Karpas-422 (cell line): ENCODE measurements around the gene GDNF. TPM values are rescaled to one million over a fixed set of nuclear protein-coding genes. Genes with fewer than 3 reads are reported as not detected.

Experiments
- DNase-seq: peaks from one replicate; pipeline ENCODE4 v3.0.0-alpha.2; 2015
- H2AFZ ChIP-seq: fragments of 200-600 bp; sonication (generic); 2 replicates; pipeline ENCODE4 v1.6.1; 2014; ENCODE audit warnings: antibody characterized with exemption, low read length, mixed read lengths
- H3K27ac ChIP-seq: fragments of 200-600 bp; sonication (generic); 2 replicates; pipeline ENCODE4 v1.5.1; 2014; ENCODE audit warnings: mild to moderate bottlenecking, low read length, moderate library complexity
- H3K27me3 ChIP-seq: fragments of 200-600 bp; sonication (generic); 2 replicates; pipeline ENCODE4 v1.6.1; 2014; ENCODE audit warnings: low read length, mixed read lengths
- H3K36me3 ChIP-seq: fragments of 200-600 bp; sonication (generic); 2 replicates; pipeline ENCODE4 v1.6.1; 2014; ENCODE audit warnings: low read length, mixed read lengths; ENCODE audit not compliant: insufficient read depth
- H3K4me1 ChIP-seq: fragments of 200-600 bp; sonication (generic); 2 replicates; pipeline ENCODE4 v1.6.1; 2014; ENCODE audit warnings: mild to moderate bottlenecking, low read length, mixed read lengths
- H3K4me2 ChIP-seq: fragments of 200-600 bp; sonication (generic); 2 replicates; pipeline ENCODE4 v1.6.1; 2014; ENCODE audit warnings: low read length, low read depth, mild to moderate bottlenecking; ENCODE audit not compliant: poor library complexity, severe bottlenecking
- H3K4me3 ChIP-seq: fragments of 200-600 bp; sonication (generic); 2 replicates; pipeline ENCODE4 v1.5.1; 2014; ENCODE audit warnings: mild to moderate bottlenecking, antibody characterized with exemption, low read length, mixed read lengths
- H3K79me2 ChIP-seq: fragments of 200-600 bp; sonication (generic); 2 replicates; pipeline ENCODE4 v1.6.1; 2014; ENCODE audit warnings: mild to moderate bottlenecking, low read length, mixed read lengths
- H3K9ac ChIP-seq: fragments of 200-600 bp; sonication (generic); 2 replicates; pipeline ENCODE4 v1.6.0; 2014; ENCODE audit warnings: low read length
- H3K9me2 ChIP-seq: fragments of 200-600 bp; sonication (generic), shearing (Covaris generic); replicated peaks from 2 replicates; pipeline ENCODE4 v1.6.0; 2014; ENCODE audit warnings: mild to moderate bottlenecking, low read length, moderate library complexity; ENCODE audit not compliant: insufficient read depth
- H3K9me3 ChIP-seq: fragments of 300-700, 200-600 bp; sonication (generic); 2 replicates; pipeline ENCODE4 v1.6.1; 2014; ENCODE audit warnings: low read length, mixed read lengths
- H4K20me1 ChIP-seq: fragments of 200-600 bp; sonication (generic); 2 replicates; pipeline ENCODE4 v1.6.1; 2014; ENCODE audit warnings: mild to moderate bottlenecking, antibody characterized with exemption, low read length, low read depth; ENCODE audit not compliant: insufficient read depth
- total RNA-seq: library from RNA; depleted of rRNA; stranded (reverse); fragments of >200 nt; shearing (Covaris generic); gene quantifications from 2 replicates; pipeline ENCODE4 v1.2.3, GENCODE V29; 2014; ENCODE audit warnings: low replicate concordance

Gene GDNF
- total RNA-seq, 1 experiment from 2014 or later: not detected

DNA sequence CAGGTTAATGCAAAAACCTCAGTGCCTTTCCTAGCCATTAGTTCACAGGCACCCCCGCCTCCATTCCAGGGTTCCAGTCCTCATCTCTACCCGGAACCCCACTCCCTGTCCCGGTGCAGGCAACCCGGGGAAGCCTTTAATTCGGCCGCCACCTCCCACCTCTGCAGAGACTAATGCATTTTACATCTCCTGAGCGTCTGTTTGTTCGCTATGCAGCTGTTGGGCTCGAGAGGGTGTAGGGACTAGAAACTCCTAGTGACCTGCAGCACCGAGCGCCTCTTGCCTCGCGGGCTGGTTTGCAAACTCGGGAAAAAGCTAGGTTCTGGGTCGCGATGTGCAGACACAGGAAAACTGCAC, 3.6 kb downstream of the GDNF start:
- Histone ChIP-seq H3K27me3 (no peaks in the 10 kb centered on the region), H2AFZ (no peak overlapping the region), H3K79me2 (no peaks in the 10 kb centered on the region), H3K27ac (no peak overlapping the region), H3K4me2 (no peak overlapping the region), H3K9me2 (no peaks in the 10 kb centered on the region), H3K9ac (no peak overlapping the region), H3K4me3 (no peak overlapping the region), H3K9me3 (no peaks in the 10 kb centered on the region), H4K20me1 (no peaks in the 10 kb centered on the region), H3K4me1 (peaks cover 4% of the 10 kb centered on the region; the same call in 1 of the 2 replicates), H3K36me3 (no peaks in the 10 kb centered on the region)
- DNase-seq: no peak

DNA sequence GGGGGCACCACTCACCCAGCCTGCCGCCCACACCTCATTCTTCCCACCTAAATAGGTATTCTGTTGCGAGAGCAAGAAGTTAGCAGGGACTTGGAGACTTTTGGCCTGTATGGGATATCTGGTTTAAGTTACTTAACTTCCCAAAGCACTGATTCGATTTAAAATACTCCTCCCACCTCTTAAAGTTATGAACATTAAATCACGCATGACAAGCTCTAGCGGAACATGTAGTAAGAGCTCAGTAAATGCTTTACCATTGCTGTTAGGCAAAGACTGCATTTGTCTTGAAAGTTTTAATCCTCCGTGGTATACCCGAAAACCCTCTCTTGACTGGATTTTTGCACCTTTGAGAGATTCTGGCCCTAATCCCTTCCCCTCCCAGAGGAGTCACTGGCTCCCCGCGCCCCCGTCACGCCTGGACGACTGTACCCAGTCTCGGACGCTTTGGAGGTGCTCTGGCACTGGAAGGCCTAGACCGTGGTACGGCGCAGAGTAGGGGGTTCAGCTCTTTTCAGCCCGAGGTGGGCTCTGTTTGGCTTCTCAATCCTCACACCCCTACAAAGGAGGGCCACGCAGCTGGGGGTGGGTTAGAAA, 4.4 kb downstream of the GDNF start:
- Histone ChIP-seq H3K9me3 (no peaks in the 10 kb centered on the region), H3K9me2 (no peaks in the 10 kb centered on the region), H3K4me2 (no peak overlapping the region), H3K9ac (no peak overlapping the region), H4K20me1 (no peaks in the 10 kb centered on the region), H3K4me1 (peaks cover 4% of the 10 kb centered on the region; the same call in 1 of the 2 replicates), H3K36me3 (no peaks in the 10 kb centered on the region), H3K79me2 (no peaks in the 10 kb centered on the region), H2AFZ (no peak overlapping the region), H3K4me3 (no peak overlapping the region), H3K27me3 (no peaks in the 10 kb centered on the region), H3K27ac (no peak overlapping the region)
- no peak for DNase-seq

DNA sequence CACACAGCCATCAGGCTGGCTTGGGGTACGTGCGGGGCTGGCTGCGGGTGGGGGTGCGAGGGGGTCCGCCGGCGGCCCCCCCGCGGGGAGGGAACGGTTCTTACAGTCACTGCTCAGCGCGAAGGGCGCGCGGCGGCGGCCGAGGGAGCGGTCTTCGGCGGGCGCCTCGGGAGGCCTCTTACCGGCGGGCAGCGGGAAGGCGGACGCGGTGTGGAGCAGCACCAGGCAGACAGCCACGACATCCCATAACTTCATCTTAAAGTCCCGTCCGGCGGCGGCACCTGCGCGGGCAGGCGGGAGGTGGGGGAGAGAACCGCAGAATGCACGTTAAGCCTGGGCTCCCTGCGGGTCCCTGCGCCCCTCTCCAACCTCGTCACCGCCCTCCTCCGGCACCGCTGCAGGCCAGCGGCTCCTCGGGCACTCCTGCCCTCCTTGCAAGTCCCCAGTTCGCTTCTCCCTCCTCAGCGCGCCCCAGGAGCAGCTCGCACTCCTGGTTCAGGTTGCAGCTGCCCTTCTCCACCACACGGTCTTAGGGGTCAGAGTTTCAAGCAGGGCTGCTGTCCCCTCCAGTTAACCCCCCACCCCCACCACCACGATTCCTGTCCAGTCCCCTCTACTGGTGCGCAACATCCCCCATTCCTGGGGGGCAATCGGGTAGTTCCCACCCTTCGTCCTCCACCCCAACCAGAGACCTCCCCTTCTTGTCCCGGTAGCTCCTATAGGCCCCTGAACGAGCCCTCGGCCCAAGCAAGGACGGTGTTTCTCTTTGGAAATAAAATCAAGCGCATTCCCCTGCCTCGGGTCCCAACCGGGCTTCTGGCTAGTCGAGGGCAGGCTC, 5.1 kb downstream of the GDNF start:
- Histone ChIP-seq H3K4me2 (no peak overlapping the region), H3K27me3 (no peaks in the 10 kb centered on the region), H3K9me2 (no peaks in the 10 kb centered on the region)

DNA sequence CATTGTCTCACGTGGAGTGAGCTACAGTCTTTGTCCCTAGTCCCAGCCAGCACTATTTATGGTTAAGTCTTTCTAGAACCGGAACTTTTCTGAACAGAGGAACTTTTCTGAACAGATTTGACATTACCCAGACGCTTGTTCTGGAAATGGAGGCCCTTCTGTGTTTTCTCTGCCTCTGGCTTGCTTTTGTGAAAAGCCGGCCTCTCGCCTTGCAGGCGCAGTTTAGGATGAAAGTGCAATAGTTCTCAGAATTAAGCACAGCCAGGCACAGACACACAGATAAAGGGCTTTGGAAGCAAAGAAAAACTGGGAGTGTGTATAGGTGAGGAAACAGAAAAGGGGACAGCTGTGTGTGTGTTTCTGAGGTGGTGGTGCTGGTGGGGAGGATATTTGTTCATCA, 5.9 kb downstream of the GDNF start:
- no peak overlapping the region for H3K4me2 ChIP-seq
- H3K79me2 ChIP-seq: no peaks in the 10 kb centered on the region
- H3K4me3 ChIP-seq: no peak overlapping the region
- no peaks in the 10 kb centered on the region for H3K36me3 ChIP-seq
- H3K9ac ChIP-seq: no peak overlapping the region
- no peaks in the 10 kb centered on the region for H4K20me1 ChIP-seq
- peaks cover 4% of the 10 kb centered on the region; the same call in 1 of the 2 replicates for H3K4me1 ChIP-seq
- no peak overlapping the region for H2AFZ ChIP-seq
- DNase-seq: no peak
- H3K9me3 ChIP-seq: no peaks in the 10 kb centered on the region
- H3K27me3 ChIP-seq: no peaks in the 10 kb centered on the region
- no peaks in the 10 kb centered on the region for H3K9me2 ChIP-seq
- no peak overlapping the region for H3K27ac ChIP-seq

More for the DNA sequence above, 5.1 kb downstream of the GDNF start:
- Histone ChIP-seq H3K9me3 (no peaks in the 10 kb centered on the region), H3K36me3 (no peaks in the 10 kb centered on the region), H3K9ac (no peak overlapping the region), H2AFZ (no peak overlapping the region), H4K20me1 (no peaks in the 10 kb centered on the region), H3K79me2 (no peaks in the 10 kb centered on the region), H3K4me3 (no peak overlapping the region), H3K27ac (no peak overlapping the region), H3K4me1 (peaks cover 4% of the 10 kb centered on the region; the same call in 1 of the 2 replicates)
- DNase-seq: no peak

DNA sequence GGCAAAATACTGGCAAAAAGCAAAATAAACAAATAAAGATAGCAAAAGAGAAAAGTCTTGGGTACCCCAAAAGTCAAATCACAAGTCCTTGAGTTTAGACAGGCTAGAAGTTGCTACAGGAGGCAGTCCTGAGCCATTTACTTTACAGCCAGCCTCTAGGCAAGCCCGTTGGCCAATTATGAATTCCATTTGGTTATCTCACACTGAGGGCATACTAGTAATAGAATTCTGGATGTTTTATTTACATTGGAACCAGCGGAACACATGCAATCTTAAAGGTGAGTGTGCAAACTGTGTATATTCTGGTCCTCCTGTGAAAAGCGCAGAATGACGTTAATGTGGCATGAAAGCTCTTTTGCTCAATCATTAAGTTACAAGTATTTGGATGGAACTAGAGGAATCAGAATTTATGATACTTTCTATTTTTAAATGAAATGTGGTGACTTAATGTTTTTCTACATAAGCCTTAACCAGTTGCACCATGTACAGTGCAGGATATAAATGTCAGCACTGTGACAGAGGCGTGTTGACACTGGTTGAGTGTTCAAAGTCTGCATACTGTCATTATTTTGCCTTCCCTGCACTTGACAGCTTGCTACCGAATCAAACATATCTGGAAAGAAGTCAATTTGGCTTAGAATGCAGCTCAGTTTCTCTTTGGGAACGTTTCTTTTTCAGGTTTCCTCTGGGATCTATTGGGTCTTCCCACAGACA, 7.9 kb downstream of the GDNF start:
- no peak overlapping the region for H3K4me3 ChIP-seq
- no peak overlapping the region for H3K27ac ChIP-seq
- no peaks in the 10 kb centered on the region for H3K79me2 ChIP-seq
- no peak overlapping the region for H3K9ac ChIP-seq
- no peaks in the 10 kb centered on the region for H3K9me3 ChIP-seq
- no peak overlapping the region for H3K4me2 ChIP-seq
- H3K27me3 ChIP-seq: no peaks in the 10 kb centered on the region
- no peaks in the 10 kb centered on the region for H3K4me1 ChIP-seq
- no peak for DNase-seq
- no peak overlapping the region for H2AFZ ChIP-seq
- H4K20me1 ChIP-seq: no peaks in the 10 kb centered on the region
- no peaks in the 10 kb centered on the region for H3K9me2 ChIP-seq
- no peaks in the 10 kb centered on the region for H3K36me3 ChIP-seq

DNA sequence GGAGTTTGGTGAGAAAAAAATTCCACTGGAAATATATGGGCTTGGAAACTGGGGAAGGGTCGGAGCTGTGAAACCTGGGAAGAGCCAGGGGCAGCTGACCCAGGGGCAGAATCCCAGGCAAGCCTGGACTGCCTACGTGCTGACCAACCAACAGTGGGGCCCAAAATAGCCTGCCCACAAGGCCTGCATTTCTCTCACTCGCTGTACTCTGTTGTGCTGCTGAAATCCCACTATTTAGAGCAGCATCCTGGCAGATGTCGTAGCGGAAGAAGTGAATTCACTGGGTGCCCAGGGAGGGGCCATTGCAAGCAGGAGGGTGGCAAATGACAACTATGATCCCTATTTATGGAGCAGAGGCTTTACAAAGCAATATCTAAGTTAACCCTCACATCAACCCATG, 9.5 kb downstream of the GDNF start:
- Histone ChIP-seq H3K9me3 (no peaks in the 10 kb centered on the region), H3K9ac (no peak overlapping the region), H3K4me2 (no peak overlapping the region), H3K27ac (no peak overlapping the region), H4K20me1 (no peaks in the 10 kb centered on the region), H2AFZ (no peak overlapping the region), H3K36me3 (no peaks in the 10 kb centered on the region), H3K4me1 (no peaks in the 10 kb centered on the region), H3K4me3 (no peak overlapping the region), H3K9me2 (no peaks in the 10 kb centered on the region), H3K27me3 (no peaks in the 10 kb centered on the region), H3K79me2 (no peaks in the 10 kb centered on the region)
- DNase-seq: no peak

DNA sequence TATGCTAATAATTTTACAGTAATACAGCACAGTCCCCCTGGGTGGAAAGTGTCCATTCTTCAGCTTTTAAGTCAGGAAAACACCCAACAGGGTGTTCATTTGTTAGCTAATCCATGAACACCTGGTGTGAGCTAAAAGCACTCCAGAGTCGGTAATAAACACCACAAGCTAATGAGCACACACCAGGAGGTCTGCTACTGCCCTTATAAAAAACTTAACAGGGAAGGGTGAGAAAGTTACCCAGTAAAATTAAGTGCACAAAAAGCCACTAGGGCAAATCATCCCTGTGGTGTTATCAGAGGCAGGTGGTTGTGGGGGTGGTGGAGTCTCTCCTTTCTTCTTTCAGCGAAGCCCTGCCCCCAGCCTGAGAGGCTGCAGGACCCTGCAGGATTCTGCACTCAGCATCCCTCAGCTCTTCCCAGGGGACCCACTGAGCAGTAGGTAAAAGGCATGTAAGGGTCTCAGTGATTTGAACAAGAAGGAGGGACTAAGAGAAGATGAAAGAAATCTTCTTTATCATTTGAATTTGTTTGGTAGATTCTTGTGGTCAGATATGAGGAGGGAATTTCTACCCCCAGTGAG, 14.4 kb downstream of the GDNF start:
- H3K27ac ChIP-seq: no peak overlapping the region
- H3K4me3 ChIP-seq: no peak overlapping the region
- H3K9me3 ChIP-seq: no peaks in the 10 kb centered on the region
- no peak overlapping the region for H3K9ac ChIP-seq
- no peak overlapping the region for H3K4me2 ChIP-seq
- H4K20me1 ChIP-seq: no peaks in the 10 kb centered on the region
- H3K4me1 ChIP-seq: no peaks in the 10 kb centered on the region
- DNase-seq: no peak
- H3K79me2 ChIP-seq: no peaks in the 10 kb centered on the region
- H3K27me3 ChIP-seq: no peaks in the 10 kb centered on the region
- H3K9me2 ChIP-seq: no peaks in the 10 kb centered on the region
- no peak overlapping the region for H2AFZ ChIP-seq
- no peaks in the 10 kb centered on the region for H3K36me3 ChIP-seq
